PC-3 (cell line): Measurements from ENCODE around the gene DNAH17. TPM values are rescaled to one million over a fixed set of nuclear protein-coding genes. Genes with fewer than 3 reads are reported as not detected.

Experiments
- ATAC-seq: fragments of 200-7000 bp; cut with Tn5 transposase; 2 replicates; pipeline ENCODE4 v1.9.1; 2020; ENCODE audit warnings: mild to moderate bottlenecking, moderate library complexity
- BruUV-seq: library from RNA; stranded (reverse); fragments of 400-500 nt; replicated peaks from 2 replicates; lab custom pipeline; 2021; lab: Mats Ljungman, UMichigan
- CTCF ChIA-PET: fragments of 300-600 bp; sonication (Branson Sonifier 250); formaldehyde crosslinking; loops from one replicate; lab custom pipeline; 2022; ENCODE audit warnings: antibody characterized with exemption; lab: Charles Lee
- POLR2A ChIA-PET: fragments of 300-600 bp; sonication (Branson Sonifier 250); formaldehyde crosslinking; loops from one replicate; lab custom pipeline; 2022; ENCODE audit warnings: antibody characterized with exemption; ENCODE audit not compliant: unreplicated experiment; lab: Charles Lee
- DNase-seq: peaks from one replicate; pipeline ENCODE4 v3.0.0-alpha.2; 2015
- H2AFZ ChIP-seq: fragments of 300-600 bp; sonication (generic); 2 replicates; pipeline ENCODE4 v1.6.0; 2016; ENCODE audit warnings: antibody characterized with exemption, low read length
- H3F3A ChIP-seq: fragments of 300-600 bp; sonication (generic); one replicate; pipeline ENCODE4 v1.6.0; 2017; ENCODE audit warnings: antibody characterized with exemption, low read length, control low read depth, mild to moderate bottlenecking; ENCODE audit not compliant: unreplicated experiment
- H3K27ac ChIP-seq: fragments of 300-600 bp; sonication (generic); 2 replicates; pipeline ENCODE4 v1.5.1; 2016; ENCODE audit warnings: mild to moderate bottlenecking, low read length
- H3K27me3 ChIP-seq: fragments of 300-600 bp; sonication (generic); 2 replicates; pipeline ENCODE4 v1.6.1; 2016; ENCODE audit warnings: low read length, mixed read lengths
- H3K36me3 ChIP-seq: fragments of 300-600 bp; sonication (generic); 2 replicates; pipeline ENCODE4 v1.6.1; 2016; ENCODE audit warnings: low read depth, mixed run types, low read length, mixed read lengths
- H3K4me1 ChIP-seq: fragments of 300-600 bp; sonication (generic); 2 replicates; pipeline ENCODE4 v1.5.1; 2016; ENCODE audit warnings: low read length; ENCODE audit not compliant: insufficient read depth
- H3K4me2 ChIP-seq: fragments of 300-600 bp; sonication (generic); 2 replicates; pipeline ENCODE4 v1.6.0; 2016; ENCODE audit warnings: low read length
- H3K4me3 ChIP-seq: fragments of 300-600 bp; sonication (generic); 2 replicates; pipeline ENCODE4 v1.5.1; 2016; ENCODE audit warnings: mild to moderate bottlenecking, low read length, mixed read lengths
- H3K79me2 ChIP-seq: fragments of 300-600 bp; sonication (generic); 2 replicates; pipeline ENCODE4 v1.6.1; 2017; ENCODE audit warnings: low read length, mixed read lengths
- H3K9ac ChIP-seq: fragments of 300-600 bp; sonication (generic); 2 replicates; pipeline ENCODE4 v1.6.0; 2016; ENCODE audit warnings: mild to moderate bottlenecking, low read length
- H3K9me2 ChIP-seq: fragments of 300-600 bp; sonication (generic); replicated peaks from 2 replicates; pipeline ENCODE4 v1.6.1; 2016; ENCODE audit warnings: mixed run types, low read length, mixed read lengths
- H3K9me3 ChIP-seq: fragments of 300-600 bp; sonication (generic); 2 replicates; pipeline ENCODE4 v1.6.1; 2016; ENCODE audit warnings: low read length, mixed read lengths
- H4K20me1 ChIP-seq: fragments of 300-600 bp; sonication (generic); 2 replicates; pipeline ENCODE4 v1.6.1; 2016; ENCODE audit warnings: low read length, mixed read lengths
- EZH2 ChIP-seq: fragments of 300-600 bp; sonication (generic); IDR thresholded peaks from one replicate; pipeline ENCODE4 v1.6.1; 2017; ENCODE audit warnings: antibody characterized with exemption, mild to moderate bottlenecking, low read length; ENCODE audit not compliant: unreplicated experiment
- EZH2phosphoT487 ChIP-seq: fragments of 300-600 bp; sonication (generic); IDR thresholded peaks from 2 replicates; pipeline ENCODE4 v1.6.1; 2018; ENCODE audit warnings: mild to moderate bottlenecking, antibody characterized with exemption, low read length, borderline replicate concordance
- intact Hi-C: fragments of 100-400 bp; cut with micrococcal nuclease; formaldehyde crosslinking; loops from 2 replicates; pipeline ENCODE4 v1.9.0; 2023
- total RNA-seq: library from RNA; depleted of rRNA; stranded (reverse); fragments of >200 nt; gene quantifications from 2 replicates; pipeline ENCODE4 v1.2.3, GENCODE V29; 2014
- TF ChIP-seq, protein P1 (sequence below): fragments of 300-600 bp; sonication (generic); conservative IDR thresholded peaks from 2 replicates; pipeline ENCODE4 v1.5.1; 2017; ENCODE audit warnings: antibody characterized with exemption, low read depth, mild to moderate bottlenecking, low read length

DNAH17 gene
- total RNA-seq, 1 experiment from 2014 or later = 0.04 TPM

DNA sequence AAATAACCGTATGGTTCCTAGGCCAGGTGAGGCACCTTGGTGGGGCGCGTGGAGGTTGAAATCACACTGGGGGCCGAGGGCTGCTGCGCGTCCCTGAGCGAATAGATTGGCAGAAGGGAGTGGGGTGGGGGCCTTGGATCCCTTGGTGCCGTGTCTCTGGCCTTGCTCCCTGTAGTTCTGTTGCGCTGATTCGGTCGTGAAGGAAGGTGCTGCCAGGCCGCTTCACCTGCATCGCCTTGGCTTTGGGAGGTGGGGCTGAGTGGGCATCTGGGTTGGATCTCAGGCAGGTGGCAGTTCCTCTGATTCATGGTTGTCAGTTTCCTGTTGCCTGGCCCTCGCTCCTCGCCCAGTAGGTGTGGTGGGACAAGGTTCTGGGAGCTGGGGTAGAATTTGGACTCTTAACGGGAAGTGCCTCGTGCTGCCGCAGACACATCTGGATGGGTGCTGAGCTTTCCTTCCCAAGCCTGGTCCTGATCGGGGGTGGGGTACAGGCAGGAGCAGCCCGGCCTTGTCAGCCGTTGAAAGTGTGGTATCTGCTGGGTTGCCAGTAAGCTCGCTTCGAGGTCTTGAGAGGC, 168.6 kb downstream of the DNAH17 start:
- BruUV-seq = no TSS peak
- ATAC-seq = peak; percentile 11; the same call in 1 of the 2 replicates

DNA sequence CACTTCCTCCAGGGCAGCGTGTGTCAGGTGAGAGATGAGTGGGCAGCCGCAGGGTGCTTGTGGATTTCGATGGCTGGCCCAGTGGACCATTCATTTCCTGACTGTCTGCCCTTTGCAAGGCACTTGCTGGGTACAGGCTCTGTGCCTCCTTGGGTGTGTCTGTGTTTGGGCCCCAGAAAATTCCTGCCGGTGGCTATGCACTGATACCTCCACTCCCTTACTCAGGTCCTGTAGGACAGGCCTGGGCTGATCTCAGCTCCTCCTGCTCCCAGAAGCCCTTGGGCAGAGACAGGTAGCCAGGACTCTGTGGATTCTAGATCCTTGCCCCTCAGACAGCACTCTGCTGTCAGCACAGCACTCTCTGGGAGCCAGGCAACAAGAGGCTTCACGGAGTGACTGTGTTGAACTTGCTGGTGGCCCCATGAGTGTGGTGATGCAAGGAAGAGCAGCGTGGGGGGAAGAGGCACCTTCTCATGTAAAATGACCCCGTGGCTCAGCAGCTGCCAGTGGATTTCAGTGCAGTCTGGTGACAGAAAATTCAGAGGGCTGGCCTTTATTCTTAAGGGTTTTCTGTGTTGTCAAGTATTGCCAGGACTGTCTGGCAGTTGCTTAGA, 169.7 kb downstream of the DNAH17 start:
- ChIA-PET POLR2A (no interaction called here), CTCF (no interaction called here)
- Histone ChIP-seq H3K4me2 (no peak overlapping the region), H4K20me1 (peaks cover 35% of the 10 kb centered on the region), H3K9me2 (no peaks in the 10 kb centered on the region), H3K27me3 (no peaks in the 10 kb centered on the region), H3K9ac (no peak overlapping the region), H3K4me3 (no peak overlapping the region), H3F3A (no peaks in the 10 kb centered on the region), H3K27ac (no peak overlapping the region), H2AFZ (no peak overlapping the region), H3K4me1 (peaks cover 15% of the 10 kb centered on the region), H3K9me3 (no peaks in the 10 kb centered on the region), H3K79me2 (peaks cover 72% of the 10 kb centered on the region), H3K36me3 (peaks cover 44% of the 10 kb centered on the region)
- ATAC-seq (no peak), DNase-seq (no peak)
- intact Hi-C loops = no loop called here
- no TSS peak for BruUV-seq
- TF ChIP-seq EZH2phosphoT487 (no peak), EZH2 (no peak)
- TF ChIP-seq, protein P1, sequence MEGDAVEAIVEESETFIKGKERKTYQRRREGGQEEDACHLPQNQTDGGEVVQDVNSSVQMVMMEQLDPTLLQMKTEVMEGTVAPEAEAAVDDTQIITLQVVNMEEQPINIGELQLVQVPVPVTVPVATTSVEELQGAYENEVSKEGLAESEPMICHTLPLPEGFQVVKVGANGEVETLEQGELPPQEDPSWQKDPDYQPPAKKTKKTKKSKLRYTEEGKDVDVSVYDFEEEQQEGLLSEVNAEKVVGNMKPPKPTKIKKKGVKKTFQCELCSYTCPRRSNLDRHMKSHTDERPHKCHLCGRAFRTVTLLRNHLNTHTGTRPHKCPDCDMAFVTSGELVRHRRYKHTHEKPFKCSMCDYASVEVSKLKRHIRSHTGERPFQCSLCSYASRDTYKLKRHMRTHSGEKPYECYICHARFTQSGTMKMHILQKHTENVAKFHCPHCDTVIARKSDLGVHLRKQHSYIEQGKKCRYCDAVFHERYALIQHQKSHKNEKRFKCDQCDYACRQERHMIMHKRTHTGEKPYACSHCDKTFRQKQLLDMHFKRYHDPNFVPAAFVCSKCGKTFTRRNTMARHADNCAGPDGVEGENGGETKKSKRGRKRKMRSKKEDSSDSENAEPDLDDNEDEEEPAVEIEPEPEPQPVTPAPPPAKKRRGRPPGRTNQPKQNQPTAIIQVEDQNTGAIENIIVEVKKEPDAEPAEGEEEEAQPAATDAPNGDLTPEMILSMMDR = no peak

More for the DNA sequence above, 168.6 kb downstream of the DNAH17 start:
- TF ChIP-seq, protein P1 = no peak
- TF ChIP-seq EZH2 (no peak), EZH2phosphoT487 (no peak)
- no peak for DNase-seq
- peaks cover 35% of the 10 kb centered on the region for H4K20me1 ChIP-seq
- H3F3A ChIP-seq = no peaks in the 10 kb centered on the region
- 0 out of 2 replicates have a peak overlapping the region, but pooled peaks have one; percentile 1 for H3K4me2 ChIP-seq
- H3K36me3 ChIP-seq = peaks cover 41% of the 10 kb centered on the region
- H3K9me2 ChIP-seq = no peaks in the 10 kb centered on the region
- intact Hi-C loops = no loop called here
- no peaks in the 10 kb centered on the region for H3K27me3 ChIP-seq
- ChIA-PET POLR2A (no interaction called here), CTCF (no interaction called here)
- no peaks in the 10 kb centered on the region for H3K9me3 ChIP-seq
- H3K79me2 ChIP-seq = peaks cover 77% of the 10 kb centered on the region
- peaks cover 15% of the 10 kb centered on the region for H3K4me1 ChIP-seq
- no peak overlapping the region for H3K27ac ChIP-seq
- no peak overlapping the region for H3K9ac ChIP-seq
- no peak overlapping the region for H2AFZ ChIP-seq
- no peak overlapping the region for H3K4me3 ChIP-seq

DNA sequence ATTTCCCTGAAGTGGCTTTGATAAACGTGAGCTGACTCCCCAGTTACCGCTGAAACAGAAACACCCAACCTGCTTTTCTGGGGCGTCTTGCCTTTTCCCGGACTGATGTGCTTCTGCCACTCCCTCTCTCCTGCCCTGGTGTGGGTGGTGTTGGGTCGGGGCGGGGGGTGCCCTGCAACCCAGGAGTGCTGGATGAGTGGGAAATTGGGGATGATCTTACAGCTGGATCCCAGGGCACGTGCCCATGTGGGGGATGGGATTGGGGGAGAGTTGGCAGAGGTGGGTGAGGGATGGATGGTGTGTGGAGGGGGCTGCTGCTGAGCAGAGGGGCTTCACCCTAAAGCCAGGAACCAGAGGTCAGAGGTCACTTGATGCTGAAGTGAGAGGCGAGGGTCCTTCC, 170.3 kb downstream of the DNAH17 start:
- H3K4me2 ChIP-seq = no peak overlapping the region
- DNase-seq = no peak
- peaks cover 66% of the 10 kb centered on the region for H3K79me2 ChIP-seq
- BruUV-seq = no TSS peak
- ChIA-PET POLR2A (no interaction called here), CTCF (no interaction called here)
- no peaks in the 10 kb centered on the region for H3K27me3 ChIP-seq
- H3K9ac ChIP-seq = no peak overlapping the region
- no peaks in the 10 kb centered on the region for H3K9me2 ChIP-seq
- H2AFZ ChIP-seq = no peak overlapping the region
- H4K20me1 ChIP-seq = peaks cover 32% of the 10 kb centered on the region
- H3K4me1 ChIP-seq = peaks cover 15% of the 10 kb centered on the region
- ATAC-seq = no peak
- H3K9me3 ChIP-seq = no peaks in the 10 kb centered on the region
- intact Hi-C loops = no loop called here
- no peak overlapping the region for H3K27ac ChIP-seq
- TF ChIP-seq EZH2 (no peak), EZH2phosphoT487 (no peak)
- TF ChIP-seq, protein P1 = no peak
- no peak overlapping the region for H3K4me3 ChIP-seq
- peaks cover 43% of the 10 kb centered on the region for H3K36me3 ChIP-seq
- no peaks in the 10 kb centered on the region for H3F3A ChIP-seq
